ENCODE measurements around the gene UGGT1. TPM values are rescaled to one million over a fixed set of nuclear protein-coding genes. Genes with fewer than 3 reads are reported as not detected.

The UGGT1 gene
- polyA plus RNA-seq, 2 of the 4 experiments (the other 2 are of a cell fraction): 24.2 to 56.4 TPM

- ATAC-seq: peak in 1 of 2 experiments; percentile 20; a peak in 1 of 6 replicates
- Histone ChIP-seq H3K9me3 (no peaks in the 10 kb centered on the region), H3K4me3 (no peak overlapping the region), H3K27ac (no peak overlapping the region), H3K4me1 (no peaks in the 10 kb centered on the region), H3K4me2 (no peak overlapping the region)
- CTCF ChIA-PET: interaction anchor here (0.9 kb wide), 1 partner anchor 135 kb away, joined by 4 read pairs; no protein-coding TSS in a partner anchor
- 88% methylated on average over 3 of the region's 3 CpGs for WGBS (ENCODE audit: missing lambda C conversion rate)
- POLR2A ChIA-PET: no interaction called here
- no peak for DNase-seq (ENCODE audit: low read depth in 1 of 2, low spot score in 1 of 2)
- TF ChIP-seq RNF2 (IDR thresholded peaks at IDR 0.05; ENCODE audit: borderline replicate concordance, low read depth): no peak
- TF ChIP-seq BCL3 (IDR thresholded peaks at IDR 0.05): no peak
- no peak for TF ChIP-seq PBX3 (IDR thresholded peaks at IDR 0.05)
- no peak for TF ChIP-seq HDAC2 (IDR thresholded peaks at IDR 0.05)
- no peak for TF ChIP-seq ZSCAN20 (CRISPR knock-in tag; IDR thresholded peaks at IDR 0.05)
- TF ChIP-seq, protein P1, sequence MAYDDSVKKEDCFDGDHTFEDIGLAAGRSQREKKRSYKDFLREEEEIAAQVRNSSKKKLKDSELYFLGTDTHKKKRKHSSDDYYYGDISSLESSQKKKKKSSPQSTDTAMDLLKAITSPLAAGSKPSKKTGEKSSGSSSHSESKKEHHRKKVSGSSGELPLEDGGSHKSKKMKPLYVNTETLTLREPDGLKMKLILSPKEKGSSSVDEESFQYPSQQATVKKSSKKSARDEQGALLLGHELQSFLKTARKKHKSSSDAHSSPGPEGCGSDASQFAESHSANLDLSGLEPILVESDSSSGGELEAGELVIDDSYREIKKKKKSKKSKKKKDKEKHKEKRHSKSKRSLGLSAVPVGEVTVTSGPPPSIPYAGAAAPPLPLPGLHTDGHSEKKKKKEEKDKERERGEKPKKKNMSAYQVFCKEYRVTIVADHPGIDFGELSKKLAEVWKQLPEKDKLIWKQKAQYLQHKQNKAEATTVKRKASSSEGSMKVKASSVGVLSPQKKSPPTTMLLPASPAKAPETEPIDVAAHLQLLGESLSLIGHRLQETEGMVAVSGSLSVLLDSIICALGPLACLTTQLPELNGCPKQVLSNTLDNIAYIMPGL (CRISPR knock-in tag; IDR thresholded peaks at IDR 0.05; ENCODE audit: borderline replicate concordance): no peak
- no peak for TF ChIP-seq MAZ (IDR thresholded peaks at IDR 0.05; ENCODE audit: borderline replicate concordance, low read depth, low read length)
- TF ChIP-seq, protein P2, sequence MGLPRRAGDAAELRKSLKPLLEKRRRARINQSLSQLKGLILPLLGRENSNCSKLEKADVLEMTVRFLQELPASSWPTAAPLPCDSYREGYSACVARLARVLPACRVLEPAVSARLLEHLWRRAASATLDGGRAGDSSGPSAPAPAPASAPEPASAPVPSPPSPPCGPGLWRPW (IDR thresholded peaks at IDR 0.05): no peak
- no peak for TF ChIP-seq RCOR1 (IDR thresholded peaks at IDR 0.05; ENCODE audit: low read depth, low read length)
- TF ChIP-seq JUNB (IDR thresholded peaks at IDR 0.05): no peak
- no peak for TF ChIP-seq GATA3 (IDR thresholded peaks at IDR 0.05; ENCODE audit: borderline replicate concordance)
- TF ChIP-seq EHMT2 (IDR thresholded peaks at IDR 0.05; ENCODE audit: low read depth): no peak
- no peak for TF ChIP-seq RFX5 (IDR thresholded peaks at IDR 0.05)
- TF ChIP-seq, protein P3, sequence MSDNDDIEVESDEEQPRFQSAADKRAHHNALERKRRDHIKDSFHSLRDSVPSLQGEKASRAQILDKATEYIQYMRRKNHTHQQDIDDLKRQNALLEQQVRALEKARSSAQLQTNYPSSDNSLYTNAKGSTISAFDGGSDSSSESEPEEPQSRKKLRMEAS (IDR thresholded peaks at IDR 0.05): no peak
- FAIRE-seq: no peak
Measured at GRCh38 chr2:128198656-128199055, 107.7 kb downstream of the UGGT1 start.

- CTCF ChIA-PET: interaction anchor here (0.9 kb wide), 1 partner anchor 135 kb away, joined by 4 read pairs; no protein-coding TSS in a partner anchor
- POLR2A ChIA-PET: no interaction called here
- Histone ChIP-seq H3K9me3 (no peaks in the 10 kb centered on the region), H3K4me2 (no peak overlapping the region), H3K27ac (no peak overlapping the region), H3K4me3 (no peak overlapping the region), H3K4me1 (no peaks in the 10 kb centered on the region)
- 94% methylated on average over 7 of the region's 7 CpGs for WGBS (ENCODE audit: missing lambda C conversion rate)
- FAIRE-seq: no peak
- no peak for DNase-seq (ENCODE audit: low read depth in 1 of 2, low spot score in 1 of 2)
- no peak for ATAC-seq
- TF ChIP-seq USF2 (IDR thresholded peaks at IDR 0.05) (no peak), RNF2 (IDR thresholded peaks at IDR 0.05; ENCODE audit: borderline replicate concordance, low read depth) (no peak), HOXB13 (CRISPR knock-in tag; IDR thresholded peaks at IDR 0.05; ENCODE audit: low read depth) (no peak), ATOH8 (CRISPR knock-in tag; IDR thresholded peaks at IDR 0.05; ENCODE audit: low read depth) (no peak), BCL3 (IDR thresholded peaks at IDR 0.05) (no peak), MYC (IDR thresholded peaks at IDR 0.05; ENCODE audit: borderline replicate concordance, low read length) (no peak), TFCP2L1 (CRISPR knock-in tag; IDR thresholded peaks at IDR 0.05) (no peak), ZC3H11A (IDR thresholded peaks at IDR 0.05) (no peak), RAD21 (conservative IDR thresholded peaks at IDR 0.05 in 1 of 2, IDR thresholded peaks at IDR 0.05 in 1 of 2) (no peak)
- TF ChIP-seq, protein P1 (CRISPR knock-in tag; IDR thresholded peaks at IDR 0.05; ENCODE audit: borderline replicate concordance): no peak
Measured at GRCh38 chr2:128199141-128199540, 108.1 kb downstream of the UGGT1 start.

Measured in A549 (cell line).